BJ (cell line): Measurements from ENCODE around the gene PRSS38. TPM values are rescaled to one million over a fixed set of nuclear protein-coding genes. Genes with fewer than 3 reads are reported as not detected.

Experiments
- CTCF ChIA-PET: fragments of 350-600 bp; formaldehyde crosslinking; extraction: SDS; loops from one replicate; lab custom pipeline; 2021; ENCODE audit warnings: antibody characterized with exemption, inconsistent platforms; lab: Yijun Ruan, JAX
- POLR2A ChIA-PET: fragments of 300-600 bp; sonication (Branson Sonifier 250); formaldehyde crosslinking; extraction: SDS; loops from one replicate; lab custom pipeline; 2021; ENCODE audit warnings: antibody characterized with exemption; lab: Charles Lee
- DNase-seq: peaks from one replicate; pipeline ENCODE4 v3.0.0-alpha.2; 2011; ENCODE audit warnings: low read depth
- H3K27me3 ChIP-seq: 2 replicates; pipeline ENCODE4 v1.6.0; 2011; ENCODE audit warnings: low read length; ENCODE audit not compliant: control insufficient read depth, insufficient read depth
- H3K36me3 ChIP-seq: 2 replicates; pipeline ENCODE4 v1.5.1; 2011; ENCODE audit warnings: low read length; ENCODE audit not compliant: control insufficient read depth, insufficient read depth
- H3K4me3 ChIP-seq: 2 replicates; pipeline ENCODE4 v1.5.1; 2011; ENCODE audit warnings: low read depth, mild to moderate bottlenecking, control low read depth, low read length
- polyA plus RNA-seq: library from polyadenylated mRNA; depleted of rRNA; stranded (reverse); fragments of >200 nt; gene quantifications from 2 replicates; pipeline ENCODE4 v1.2.3, GENCODE V29; 2011
- TF ChIP-seq, protein P1 (sequence below): IDR thresholded peaks from 2 replicates; pipeline ENCODE4 v1.5.1; 2011; ENCODE audit warnings: low read depth, mild to moderate bottlenecking, control low read depth, inconsistent platforms, low read length, moderate library complexity; ENCODE audit not compliant: insufficient read depth

Gene PRSS38
- polyA plus RNA-seq, 1 experiment: not detected

DNA sequence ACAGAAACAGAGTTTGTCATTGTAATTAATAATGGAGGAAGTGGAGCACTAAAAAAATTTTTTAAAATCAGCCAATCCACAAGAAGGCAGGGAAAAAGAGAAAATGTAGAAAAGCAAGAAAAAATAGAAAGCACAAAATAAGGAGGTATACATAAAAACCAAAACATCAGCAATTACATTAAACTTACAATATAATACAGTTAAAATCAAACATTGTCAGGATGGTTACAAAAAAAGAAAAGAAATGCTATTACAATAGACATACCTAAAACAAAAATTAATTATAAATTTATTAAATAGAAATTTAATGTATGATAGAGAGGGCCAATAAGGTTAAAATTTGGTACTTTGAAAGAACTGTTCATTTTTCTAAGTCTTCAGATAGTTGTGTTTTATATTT is 38.7 kb downstream of the PRSS38 start:
- TF ChIP-seq, protein P1, sequence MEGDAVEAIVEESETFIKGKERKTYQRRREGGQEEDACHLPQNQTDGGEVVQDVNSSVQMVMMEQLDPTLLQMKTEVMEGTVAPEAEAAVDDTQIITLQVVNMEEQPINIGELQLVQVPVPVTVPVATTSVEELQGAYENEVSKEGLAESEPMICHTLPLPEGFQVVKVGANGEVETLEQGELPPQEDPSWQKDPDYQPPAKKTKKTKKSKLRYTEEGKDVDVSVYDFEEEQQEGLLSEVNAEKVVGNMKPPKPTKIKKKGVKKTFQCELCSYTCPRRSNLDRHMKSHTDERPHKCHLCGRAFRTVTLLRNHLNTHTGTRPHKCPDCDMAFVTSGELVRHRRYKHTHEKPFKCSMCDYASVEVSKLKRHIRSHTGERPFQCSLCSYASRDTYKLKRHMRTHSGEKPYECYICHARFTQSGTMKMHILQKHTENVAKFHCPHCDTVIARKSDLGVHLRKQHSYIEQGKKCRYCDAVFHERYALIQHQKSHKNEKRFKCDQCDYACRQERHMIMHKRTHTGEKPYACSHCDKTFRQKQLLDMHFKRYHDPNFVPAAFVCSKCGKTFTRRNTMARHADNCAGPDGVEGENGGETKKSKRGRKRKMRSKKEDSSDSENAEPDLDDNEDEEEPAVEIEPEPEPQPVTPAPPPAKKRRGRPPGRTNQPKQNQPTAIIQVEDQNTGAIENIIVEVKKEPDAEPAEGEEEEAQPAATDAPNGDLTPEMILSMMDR: no peak
- no peak for DNase-seq
- ChIA-PET POLR2A (no interaction called here), CTCF (no interaction called here)
- H3K4me3 ChIP-seq: no peak overlapping the region
- H3K36me3 ChIP-seq: no peaks in the 10 kb centered on the region
- H3K27me3 ChIP-seq: no peaks in the 10 kb centered on the region

DNA sequence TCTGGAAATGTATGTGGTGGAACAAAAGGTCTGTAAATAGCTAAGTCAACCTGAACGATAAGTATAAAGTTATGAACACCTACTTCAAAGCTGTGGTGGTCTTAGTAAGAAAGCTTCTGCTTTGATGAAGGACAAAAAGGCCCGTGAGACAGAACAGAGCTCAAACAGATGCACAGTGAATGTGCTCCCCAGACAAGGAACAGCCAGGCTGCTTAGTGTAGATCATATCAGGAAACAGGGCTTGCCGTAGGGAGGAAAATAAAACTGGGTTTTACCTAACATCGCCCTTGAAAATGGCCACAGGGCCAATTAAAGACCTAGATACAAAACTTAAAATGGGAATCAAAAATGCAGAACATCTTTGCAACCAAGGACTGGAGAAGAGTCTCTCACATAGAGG is 40.2 kb downstream of the PRSS38 start:
- H3K27me3 ChIP-seq: no peaks in the 10 kb centered on the region
- ChIA-PET CTCF (no interaction called here), POLR2A (no interaction called here)
- TF ChIP-seq, protein P1: no peak
- no peaks in the 10 kb centered on the region for H3K36me3 ChIP-seq
- H3K4me3 ChIP-seq: no peak overlapping the region
- DNase-seq: no peak

DNA sequence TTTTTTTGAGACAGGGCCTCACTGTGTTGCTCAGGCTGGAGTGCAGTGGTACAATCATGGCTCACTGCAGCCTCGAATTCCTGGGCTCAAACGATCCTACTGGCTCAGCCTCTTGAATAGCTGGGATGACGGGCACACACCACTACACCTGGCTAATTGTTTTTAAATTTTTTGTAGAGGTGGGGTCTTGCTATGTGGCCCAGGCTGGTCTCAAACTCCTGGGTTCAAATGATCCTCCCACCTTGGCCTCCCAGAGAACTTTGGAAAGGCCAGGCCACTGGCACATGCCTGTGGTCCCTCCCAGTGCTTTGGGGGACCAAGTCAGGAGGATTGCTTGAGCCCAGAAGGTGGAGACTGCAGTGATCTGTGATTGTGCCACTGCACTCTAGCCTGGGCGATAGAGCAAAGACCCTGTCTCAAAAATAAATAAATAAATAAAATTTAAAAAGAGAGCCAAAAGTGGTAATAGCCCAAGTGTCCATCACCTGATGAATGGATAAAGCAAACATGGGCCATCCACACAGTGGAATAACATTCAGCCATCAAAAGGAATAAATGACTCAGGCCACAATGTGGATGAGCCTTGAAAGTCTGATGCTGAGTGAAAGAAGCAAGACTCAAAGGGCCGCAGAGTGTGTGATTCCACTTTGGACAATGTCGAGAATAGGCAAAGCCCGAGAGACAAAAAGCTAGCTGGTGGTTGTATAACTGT is 40.8 kb downstream of the PRSS38 start:
- no peak overlapping the region for H3K4me3 ChIP-seq
- TF ChIP-seq, protein P1: no peak
- no peak for DNase-seq
- H3K27me3 ChIP-seq: no peaks in the 10 kb centered on the region
- CTCF ChIA-PET: interaction anchor here (1.0 kb wide), 1 partner anchor 12 kb away, joined by 3 read pairs; no protein-coding TSS in a partner anchor
- POLR2A ChIA-PET: no interaction called here
- no peaks in the 10 kb centered on the region for H3K36me3 ChIP-seq

DNA sequence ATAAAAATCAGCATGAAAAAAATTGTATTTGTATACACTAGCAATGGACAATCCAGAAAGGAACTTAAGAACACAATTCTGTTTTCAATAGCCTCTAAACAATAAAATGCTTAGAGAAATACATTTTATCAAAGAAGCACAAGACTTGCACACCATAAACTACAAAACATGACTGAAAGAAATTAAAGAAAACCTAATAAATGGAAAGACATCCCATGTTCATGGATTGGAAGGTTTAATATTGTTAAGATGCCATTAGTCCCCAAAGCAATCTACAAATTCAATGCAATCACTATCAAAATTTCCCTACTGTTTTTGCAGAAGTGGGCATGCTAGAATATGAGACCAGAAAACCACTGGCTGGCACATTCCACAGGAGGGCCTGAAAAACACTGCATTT is 49.4 kb downstream of the PRSS38 start:
- no peak for DNase-seq
- Histone ChIP-seq H3K27me3 (peaks cover 3% of the 10 kb centered on the region; the same call in 1 of the 2 replicates), H3K4me3 (no peak overlapping the region), H3K36me3 (no peaks in the 10 kb centered on the region)
- TF ChIP-seq, protein P1: no peak
- CTCF ChIA-PET: interaction anchor here (0.7 kb wide), 1 partner anchor 23 kb away, joined by 3 read pairs; no protein-coding TSS in a partner anchor
- POLR2A ChIA-PET: no interaction called here

DNA sequence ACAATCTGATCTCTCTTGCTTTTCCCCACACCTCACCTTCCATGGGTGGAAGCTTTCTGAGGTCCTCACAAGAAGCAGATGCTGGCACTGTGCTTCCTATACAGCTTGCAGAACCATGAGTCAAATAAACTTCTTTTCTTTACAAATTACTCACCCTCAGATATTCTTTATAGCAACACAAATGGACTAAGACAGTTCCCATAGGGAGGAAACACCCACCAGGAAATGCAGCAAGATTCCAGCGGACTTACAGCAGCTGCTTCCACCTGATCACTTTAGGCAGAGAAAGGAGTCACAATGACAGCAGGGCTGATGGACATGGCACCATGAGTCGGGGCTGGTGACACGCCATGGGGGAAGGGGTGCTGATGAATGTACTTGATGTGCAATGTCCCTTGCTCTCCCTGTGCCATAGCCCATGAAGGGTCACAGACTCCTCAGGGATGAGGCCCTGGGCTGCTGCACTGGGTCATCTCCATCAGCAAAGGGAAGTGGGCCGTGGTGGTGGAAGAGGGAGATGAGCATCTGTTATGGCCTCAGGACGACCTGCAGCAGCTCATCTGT is 53.9 kb downstream of the PRSS38 start:
- ChIA-PET CTCF (no interaction called here), POLR2A (no interaction called here)
- Histone ChIP-seq H3K27me3 (peaks cover 3% of the 10 kb centered on the region; the same call in 1 of the 2 replicates), H3K4me3 (no peak overlapping the region), H3K36me3 (no peaks in the 10 kb centered on the region)
- peak; percentile 15 for DNase-seq
- TF ChIP-seq, protein P1: no peak
